Measurements from ENCODE around the gene CNN2.
A peak's percentile ranks its signal among the peaks of the same experiment; 100 is the strongest.

Gene CNN2

DNA sequence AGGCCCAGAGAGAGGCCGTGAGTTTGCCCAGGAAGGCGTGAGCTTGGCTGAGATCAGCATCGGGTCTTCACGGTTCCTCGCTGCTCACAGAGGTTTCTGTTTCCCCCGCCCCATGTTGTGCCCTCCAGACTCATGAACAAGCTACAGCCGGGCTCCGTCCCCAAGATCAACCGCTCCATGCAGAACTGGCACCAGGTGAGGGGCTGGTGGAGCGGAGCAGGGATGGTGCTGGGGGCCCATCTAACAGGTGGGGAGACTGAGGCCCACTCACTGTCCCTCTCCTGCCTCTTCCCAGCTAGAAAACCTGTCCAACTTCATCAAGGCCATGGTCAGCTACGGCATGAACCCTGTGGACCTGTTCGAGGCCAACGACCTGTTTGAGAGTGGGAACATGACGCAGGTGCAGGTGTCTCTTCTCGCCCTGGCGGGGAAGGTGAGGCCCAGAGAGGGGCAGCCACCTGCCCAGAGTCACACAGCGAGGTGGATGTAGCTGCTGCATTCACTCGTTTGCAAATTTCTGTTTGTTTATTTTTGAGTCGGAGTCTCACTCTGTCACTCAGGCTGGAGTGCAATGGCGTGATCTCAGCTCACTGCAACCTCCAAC, 6.0 kb downstream of the CNN2 start:
- DNase-seq = no peak

- DNase-seq = peak; percentile 47
Measured at GRCh38 chr19:1035998-1036621, 9.7 kb downstream of the CNN2 start.

- peak; percentile 48 for DNase-seq
Measured at GRCh38 chr19:1037621-1038064, 11.2 kb downstream of the CNN2 start.

DNA sequence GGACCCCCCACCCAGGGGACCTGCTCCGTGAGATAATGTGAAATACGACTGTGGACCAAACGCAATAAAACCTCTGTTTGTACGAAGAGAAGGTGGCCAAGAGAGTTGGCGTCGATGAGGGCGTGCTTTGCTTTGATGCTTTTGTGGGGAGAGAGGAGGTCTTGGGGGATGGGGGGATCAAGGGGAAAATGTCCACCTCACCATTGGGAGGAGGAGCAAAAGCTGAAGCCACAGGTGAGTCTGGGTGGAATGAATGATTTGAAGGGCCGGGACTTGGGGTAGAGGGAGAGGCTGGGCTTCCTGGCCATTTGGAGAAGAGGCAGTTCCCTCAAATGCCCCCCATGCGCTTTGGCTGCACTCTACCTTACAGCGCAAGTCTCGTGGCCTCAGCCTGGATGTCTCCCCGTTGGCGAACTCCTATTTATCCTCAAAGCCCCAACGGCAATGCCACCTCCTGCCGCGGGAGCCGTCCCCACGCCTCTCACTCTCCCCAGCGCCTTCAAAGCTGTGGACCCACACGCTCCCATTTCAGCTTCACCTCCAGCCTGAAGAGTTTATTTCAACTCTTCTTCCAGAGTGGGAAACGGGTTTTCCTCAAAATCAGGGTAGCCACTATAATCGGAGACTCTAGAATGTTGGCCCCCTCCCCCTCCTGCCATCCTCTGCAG, 12.7 kb downstream of the CNN2 start:
- DNase-seq = no peak

DNA sequence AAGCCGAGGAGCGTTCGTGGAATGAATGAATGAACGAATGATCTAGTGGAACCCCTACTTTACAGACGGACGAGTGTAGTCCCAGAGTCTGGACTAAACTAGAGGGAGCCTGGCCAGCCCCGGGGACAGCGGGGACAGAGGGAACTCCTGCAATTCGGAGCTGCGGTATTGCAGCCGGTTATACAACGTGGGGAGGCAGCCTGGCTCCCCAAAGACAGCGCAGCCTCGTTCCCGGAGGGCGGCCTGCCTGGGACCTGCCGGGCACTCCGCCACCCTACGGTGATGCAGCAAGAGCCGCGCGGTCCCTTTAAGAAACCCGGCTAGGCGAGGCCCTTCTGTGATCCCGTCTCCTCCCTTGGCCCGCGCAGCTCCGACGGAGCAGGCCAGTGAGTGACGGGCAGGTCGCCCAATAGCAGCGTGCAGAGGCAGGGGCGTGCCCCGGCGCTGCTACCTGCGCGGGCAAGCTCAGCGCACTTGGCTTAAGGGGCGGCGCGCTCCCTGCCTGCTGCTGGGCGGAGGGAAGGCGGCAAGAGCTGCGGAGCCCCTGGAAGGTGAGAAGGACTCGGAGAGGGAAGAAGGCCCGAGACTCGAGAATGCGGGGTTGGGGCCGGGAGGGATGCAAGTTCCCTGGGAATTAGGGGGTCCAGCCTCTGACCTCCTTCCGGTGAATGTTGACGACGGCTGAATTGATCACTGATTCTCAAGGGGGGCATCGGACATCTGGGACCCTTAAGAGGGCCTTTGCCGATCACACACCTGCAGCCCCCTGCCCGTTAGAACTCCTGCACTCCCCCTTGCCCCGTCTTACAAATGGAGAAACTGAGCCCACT, 13.5 kb downstream of the CNN2 start, which contains the start of gene ABCA7:
TSS of gene ABCA7 (plus strand) at position 462 of the 830 bp plus-strand sequence. CDS start 1,255 bp downstream, outside the sequence.
- DNase-seq = peak; percentile 100

GRCh38 chr19:1040476-1041271, 14.3 kb downstream of the CNN2 start:
- DNase-seq = peak; percentile 87

- DNase-seq = no peak
Measured at GRCh38 chr19:1041272-1041834, 14.9 kb downstream of the CNN2 start.

GRCh38 chr19:1041835-1042685, 15.7 kb downstream of the CNN2 start:
- DNase-seq = no peak

DNA sequence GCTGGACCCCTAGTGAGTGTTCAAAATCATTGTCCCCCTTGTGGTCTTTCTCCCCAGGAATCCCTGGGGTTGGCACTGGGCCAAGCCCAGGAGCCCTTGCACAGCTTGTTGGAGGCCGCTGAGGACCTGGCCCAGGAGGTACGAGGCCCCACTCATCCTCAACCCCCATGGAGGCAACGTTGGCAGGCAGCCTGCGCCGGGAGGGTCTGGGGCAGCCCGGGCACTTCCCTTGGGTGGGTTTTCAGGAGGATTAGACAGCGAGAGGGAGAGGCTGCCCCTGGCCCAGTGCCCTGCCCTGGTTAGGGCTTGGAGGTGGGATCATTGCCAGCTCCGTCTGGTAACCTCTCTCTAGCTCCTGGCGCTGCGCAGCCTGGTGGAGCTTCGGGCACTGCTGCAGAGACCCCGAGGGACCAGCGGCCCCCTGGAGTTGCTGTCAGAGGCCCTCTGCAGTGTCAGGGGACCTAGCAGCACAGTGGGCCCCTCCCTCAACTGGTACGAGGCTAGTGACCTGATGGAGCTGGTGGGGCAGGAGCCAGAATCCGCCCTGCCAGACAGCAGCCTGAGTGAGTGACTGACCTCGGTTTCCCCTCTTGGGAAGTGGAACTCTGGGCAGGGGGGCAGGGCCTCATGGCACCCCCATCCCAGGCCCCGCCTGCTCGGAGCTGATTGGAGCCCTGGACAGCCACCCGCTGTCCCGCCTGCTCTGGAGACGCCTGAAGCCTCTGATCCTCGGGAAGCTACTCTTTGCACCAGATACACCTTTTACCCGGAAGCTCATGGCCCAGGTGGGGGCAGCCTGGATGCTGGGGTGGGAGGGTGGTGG, 16.5 kb downstream of the CNN2 start:
- DNase-seq = no peak

- DNase-seq = peak; percentile 76
Measured at GRCh38 chr19:1045247-1045603, 18.8 kb downstream of the CNN2 start.

DNA sequence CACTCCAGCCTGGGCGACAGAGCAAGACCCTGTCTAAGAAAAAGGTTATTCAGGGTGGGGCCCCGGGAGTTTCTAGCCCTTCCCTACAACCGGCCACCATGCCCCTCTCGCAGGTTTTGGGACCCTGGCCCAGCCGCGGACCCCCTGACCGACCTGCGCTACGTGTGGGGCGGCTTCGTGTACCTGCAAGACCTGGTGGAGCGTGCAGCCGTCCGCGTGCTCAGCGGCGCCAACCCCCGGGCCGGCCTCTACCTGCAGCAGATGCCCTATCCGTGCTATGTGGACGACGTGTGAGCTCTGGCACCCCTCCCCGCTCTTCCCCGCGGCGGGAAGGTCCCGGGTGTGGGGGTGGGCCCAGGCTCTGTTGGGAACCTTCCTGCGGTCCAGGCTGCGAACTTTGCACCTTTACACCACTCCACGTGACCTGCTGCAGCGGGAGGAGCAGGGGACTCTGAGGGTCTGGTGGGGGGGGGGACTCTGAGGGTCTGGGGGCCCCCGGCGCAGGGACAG, 19.8 kb downstream of the CNN2 start:
- DNase-seq = no peak

DNA sequence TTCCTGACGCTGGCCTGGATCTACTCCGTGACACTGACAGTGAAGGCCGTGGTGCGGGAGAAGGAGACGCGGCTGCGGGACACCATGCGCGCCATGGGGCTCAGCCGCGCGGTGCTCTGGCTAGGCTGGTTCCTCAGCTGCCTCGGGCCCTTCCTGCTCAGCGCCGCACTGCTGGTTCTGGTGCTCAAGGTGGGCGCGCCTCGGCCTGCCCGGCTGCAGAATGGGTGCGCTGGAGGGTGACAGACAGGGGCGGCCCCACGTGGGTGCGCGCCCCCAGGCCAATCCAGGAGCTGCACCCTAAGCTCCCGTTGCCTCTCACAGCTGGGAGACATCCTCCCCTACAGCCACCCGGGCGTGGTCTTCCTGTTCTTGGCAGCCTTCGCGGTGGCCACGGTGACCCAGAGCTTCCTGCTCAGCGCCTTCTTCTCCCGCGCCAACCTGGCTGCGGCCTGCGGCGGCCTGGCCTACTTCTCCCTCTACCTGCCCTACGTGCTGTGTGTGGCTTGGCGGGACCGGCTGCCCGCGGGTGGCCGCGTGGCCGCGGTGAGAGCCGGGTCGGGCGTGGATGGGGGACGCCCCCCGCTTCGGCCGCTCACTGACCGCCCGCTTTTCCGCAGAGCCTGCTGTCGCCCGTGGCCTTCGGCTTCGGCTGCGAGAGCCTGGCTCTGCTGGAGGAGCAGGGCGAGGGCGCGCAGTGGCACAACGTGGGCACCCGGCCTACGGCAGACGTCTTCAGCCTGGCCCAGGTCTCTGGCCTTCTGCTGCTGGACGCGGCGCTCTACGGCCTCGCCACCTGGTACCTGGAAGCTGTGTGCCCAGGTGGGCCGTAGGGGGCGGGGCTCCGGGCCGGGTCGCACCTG, 20.7 kb downstream of the CNN2 start:
- no peak for DNase-seq

DNA sequence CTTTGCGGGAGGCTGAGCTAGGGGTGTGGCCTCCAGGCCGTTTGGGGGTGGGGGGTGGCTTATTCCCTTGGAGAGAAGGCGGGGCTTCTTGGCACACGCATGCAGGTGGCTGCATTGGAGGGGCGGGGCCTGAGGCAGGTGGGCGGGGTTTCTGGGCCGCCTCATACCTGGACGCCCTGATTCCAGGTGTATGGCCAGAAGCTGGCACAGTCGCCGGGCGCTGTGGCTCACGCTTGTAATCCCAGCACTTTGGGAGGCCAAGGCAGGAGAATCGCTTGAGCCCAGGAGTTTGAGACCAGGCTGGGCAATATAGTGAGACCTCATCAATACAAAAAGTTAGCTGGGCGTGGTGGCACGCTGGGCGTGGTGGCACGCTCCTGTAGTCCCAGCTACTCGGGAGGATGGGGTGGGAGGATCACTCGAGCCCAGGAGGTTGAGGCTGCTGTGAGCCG, 21.3 kb downstream of the CNN2 start:
- DNase-seq = no peak

- no peak for DNase-seq
Measured at GRCh38 chr19:1049106-1049505, 22.7 kb downstream of the CNN2 start.

- no peak for DNase-seq
Measured at GRCh38 chr19:1049800-1050199, 23.4 kb downstream of the CNN2 start.

DNA sequence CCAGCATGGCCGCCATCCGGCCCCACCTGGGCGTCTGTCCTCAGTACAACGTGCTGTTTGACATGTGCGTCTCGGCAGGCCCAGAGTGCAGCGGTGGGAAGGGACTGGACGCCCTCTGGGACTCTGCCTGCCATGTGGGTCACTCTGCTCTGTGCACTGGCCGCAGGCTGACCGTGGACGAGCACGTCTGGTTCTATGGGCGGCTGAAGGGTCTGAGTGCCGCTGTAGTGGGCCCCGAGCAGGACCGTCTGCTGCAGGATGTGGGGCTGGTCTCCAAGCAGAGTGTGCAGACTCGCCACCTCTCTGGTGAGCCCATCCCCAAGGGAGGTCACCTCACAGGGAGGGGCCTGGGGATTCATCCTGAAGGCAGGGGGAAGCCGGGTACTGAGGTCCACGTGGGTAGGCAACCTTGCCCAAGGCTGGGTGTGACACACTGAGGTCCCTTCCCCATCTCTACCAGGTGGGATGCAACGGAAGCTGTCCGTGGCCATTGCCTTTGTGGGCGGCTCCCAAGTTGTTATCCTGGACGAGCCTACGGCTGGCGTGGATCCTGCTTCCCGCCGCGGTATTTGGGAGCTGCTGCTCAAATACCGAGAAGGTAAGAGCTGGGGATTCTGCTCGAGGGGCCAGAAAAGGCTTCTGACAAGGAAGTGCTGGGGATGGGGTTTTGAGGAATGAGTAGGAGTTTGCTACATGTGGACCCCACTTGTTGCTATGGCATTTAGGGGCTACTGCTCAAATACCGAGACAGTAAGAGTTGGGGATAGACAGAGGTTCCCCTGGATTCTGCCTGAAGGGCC, 24.8 kb downstream of the CNN2 start:
- DNase-seq = no peak

GRCh38 chr19:1051791-1052190, 25.4 kb downstream of the CNN2 start:
- DNase-seq = no peak

DNA sequence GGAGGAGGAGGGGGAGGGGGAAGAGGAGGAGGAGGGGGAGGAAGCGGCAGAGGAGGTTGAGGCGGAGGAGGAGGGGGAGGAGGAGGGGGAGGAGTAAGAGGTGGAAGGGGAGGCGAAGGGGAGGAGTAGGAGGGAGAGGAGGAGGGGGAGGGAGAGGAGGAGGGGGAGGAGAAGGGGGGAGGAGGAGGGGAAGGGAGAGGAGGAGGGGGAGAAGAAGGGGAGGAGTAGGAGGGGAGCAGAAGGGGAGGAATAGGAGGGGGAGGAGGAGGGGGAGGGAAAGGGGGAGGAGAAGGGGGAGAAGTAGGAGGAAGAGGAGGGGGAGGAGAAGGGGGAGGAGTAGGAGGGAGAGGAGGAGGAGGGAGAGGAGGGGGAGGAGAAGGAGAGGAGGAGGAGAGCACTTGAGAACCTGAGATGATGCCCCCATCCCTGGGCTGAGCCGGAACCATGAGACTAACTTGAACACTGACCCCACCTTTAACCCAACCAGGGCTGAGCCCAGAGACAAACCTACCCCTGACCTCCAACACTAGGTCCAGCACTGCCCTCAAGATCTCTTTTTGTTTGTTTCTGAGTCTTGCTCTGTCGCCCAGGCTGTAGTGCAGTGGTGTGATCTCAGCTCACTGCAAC, 26.1 kb downstream of the CNN2 start:
- no peak for DNase-seq
